A549 treated with CpdA at 1 μM for 4 hours (cell line): ENCODE data around the gene CYB5B. TPM values are rescaled to one million over a fixed set of nuclear protein-coding genes. Genes with fewer than 3 reads are reported as not detected.

ENCODE experiments used
- total RNA-seq: library from RNA; stranded (reverse); fragments of 200-300 nt; extraction: Qiagen RNA extraction; gene quantifications from 5 replicates; pipeline ENCODE4 v1.2.3, GENCODE V29; 2022; ENCODE audit warnings: low read depth

CYB5B gene
- 197 to 229 TPM (median 216 TPM) in 5 replicates for total RNA-seq

DNA sequence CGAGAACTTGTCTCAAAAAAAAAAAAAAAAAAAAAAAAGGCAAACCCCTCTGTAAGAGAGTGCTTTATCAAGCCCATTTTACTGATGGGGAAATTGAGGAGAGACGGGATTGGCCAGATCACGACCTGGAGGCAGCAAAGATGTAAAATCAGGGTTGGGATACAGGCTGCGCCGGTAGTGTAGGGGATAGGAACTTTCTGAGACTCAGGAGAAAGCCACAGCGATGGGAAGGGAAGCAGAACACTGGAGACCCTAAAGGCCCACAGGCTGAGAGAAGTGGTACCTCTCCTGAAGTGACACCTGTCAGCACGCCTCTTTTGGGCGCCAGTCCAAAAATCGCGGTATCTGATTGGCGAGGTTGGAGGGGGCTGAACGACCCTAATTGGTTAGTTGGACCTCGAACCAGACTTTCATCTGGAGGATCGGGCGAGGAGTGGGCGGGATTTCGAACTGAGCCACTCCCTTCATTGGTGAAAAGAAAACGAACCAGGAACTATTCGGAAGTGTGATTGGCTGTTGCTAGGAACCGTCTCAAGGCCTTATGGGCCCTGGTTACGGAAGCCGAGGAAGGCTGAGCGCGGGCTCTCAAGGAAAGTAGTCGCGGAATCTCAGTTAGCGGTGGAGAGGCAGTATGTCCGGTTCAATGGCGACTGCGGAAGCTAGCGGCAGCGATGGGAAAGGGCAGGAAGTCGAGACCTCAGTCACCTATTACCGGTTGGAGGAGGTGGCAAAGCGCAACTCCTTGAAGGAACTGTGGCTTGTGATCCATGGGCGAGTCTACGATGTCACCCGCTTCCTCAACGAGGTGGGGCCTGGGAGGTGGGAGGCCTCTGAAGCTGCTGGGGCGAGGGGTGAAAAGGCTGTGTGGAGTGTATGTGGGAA, at the start of gene CYB5B:
CYB5B (plus strand) TSS at position 567 of the 882 bp plus-strand sequence; CDS start at position 632, 65 bp downstream.

Other genes with a start within 250 kb of the CYB5B start
- 5.4 to 7.2 TPM (median 6.7 TPM) in 5 replicates for gene SNTB2, start 237.5 kb upstream of the CYB5B start, total RNA-seq
- gene VPS4A, start 113.3 kb upstream of the CYB5B start, total RNA-seq, result 29.2 to 32.6 TPM (median 31.2 TPM) in 5 replicates
- gene PDF, start 94.0 kb upstream of the CYB5B start, total RNA-seq, result 23.3 to 46.3 TPM (median 37.0 TPM) in 5 replicates
- 18.9 to 29.2 TPM (median 27.2 TPM) in 5 replicates for gene COG8, start 85.1 kb upstream of the CYB5B start, total RNA-seq
- 52.1 to 79.4 TPM (median 55.4 TPM) in 5 replicates for gene NIP7, start 84.8 kb upstream of the CYB5B start, total RNA-seq
- gene TMED6, start 72.8 kb upstream of the CYB5B start, total RNA-seq, result 0.06 TPM in 1 of 5 replicates, not detected in the others
- gene TERF2, start 38.6 kb upstream of the CYB5B start, total RNA-seq, result 20.3 to 28.4 TPM (median 23.6 TPM) in 5 replicates
- 5.1 to 8.5 TPM (median 7.8 TPM) in 5 replicates for gene NFAT5, start 141.3 kb downstream of the CYB5B start, total RNA-seq